HepG2 (cell line): ENCODE results near the gene RPTOR. TPM values are rescaled to one million over a fixed set of nuclear protein-coding genes. Genes with fewer than 3 reads are reported as not detected.

Experiments
- ATAC-seq: fragments of 200-7000 bp; cut with Tn5 transposase; 3 replicates; pipeline ENCODE4 v1.9.1; 2020; ENCODE audit warnings: mild to moderate bottlenecking, moderate library complexity
- BruUV-seq: library from RNA; stranded (reverse); fragments of 400-500 nt; replicated peaks from 2 replicates; lab custom pipeline; 2021; lab: Mats Ljungman, UMichigan
- CTCF ChIA-PET: fragments of 300-600 bp; formaldehyde crosslinking; extraction: SDS; loops from one replicate; lab custom pipeline; 2021; ENCODE audit warnings: low total read pairs, inconsistent platforms, low intra/inter-chr PET ratio; lab: Yijun Ruan, JAX
- POLR2A ChIA-PET: fragments of 350-600 bp; sonication (Branson Sonifier 250); formaldehyde crosslinking; loops from one replicate; lab custom pipeline; 2020; ENCODE audit warnings: antibody characterized with exemption, inconsistent platforms; lab: Yijun Ruan, JAX
- DNase-seq: peaks from one replicate; pipeline ENCODE4 v3.0.0-alpha.2; 2015; ENCODE audit warnings: low spot score
- FAIRE-seq: peaks from 3 replicates; lab custom pipeline; 2011; peaks lifted over from hg19 to GRCh38; lab: Jason Lieb, UNC
- H2AFZ ChIP-seq: one replicate; pipeline ENCODE4 v1.6.1; 2011; ENCODE audit warnings: low read length, inconsistent platforms
- H3K27ac ChIP-seq: fragments of 300-600 bp; 3 replicates; pipeline ENCODE4 v1.8.0; 2011; ENCODE audit warnings: mixed run types, mild to moderate bottlenecking, mixed read lengths, low read length, inconsistent platforms; ENCODE audit not compliant: insufficient read depth; ENCODE audit errors: extremely low read length
- H3K27me3 ChIP-seq, 2 experiments: fragments of 200-600 bp in 1 of 2; 2 replicates in 1 of 2; 3 replicates in 1 of 2; pipeline versions ENCODE4 v1.6.0 to v1.8.0; 2011; ENCODE audit warnings: low read length in 2 of 2, mild to moderate bottlenecking in 2 of 2, moderate library complexity in 2 of 2, inconsistent platforms in 1 of 2; ENCODE audit not compliant: insufficient read depth in 2 of 2, control insufficient read depth in 1 of 2
- H3K36me3 ChIP-seq, 2 experiments: fragments of 200-600 bp in 1 of 2; replicated peaks in 1 of 2; 2 replicates in 1 of 2; 3 replicates in 1 of 2; pipeline versions ENCODE4 v1.5.1 to v1.8.0; 2011; ENCODE audit warnings: low read length in 2 of 2, inconsistent platforms in 1 of 2; ENCODE audit not compliant: insufficient read depth in 2 of 2, control insufficient read depth in 1 of 2
- H3K4me1 ChIP-seq: 2 replicates; pipeline ENCODE4 v1.5.1; 2012; ENCODE audit warnings: low read length, inconsistent platforms; ENCODE audit not compliant: insufficient read depth
- H3K4me2 ChIP-seq: 2 replicates; pipeline ENCODE4 v1.6.0; 2011; ENCODE audit warnings: low read depth, low read length, inconsistent platforms
- H3K4me3 ChIP-seq, 3 experiments: fragments of 200-600 bp in 1 of 3; sonication (generic), shearing (Covaris generic) in 1 of 3; replicated peaks in 1 of 3; 2 replicates each; pipeline ENCODE4 v1.5.1; 2011 to 2016; ENCODE audit warnings: low read length in 3 of 3, inconsistent platforms in 2 of 3, low read depth in 2 of 3, mild to moderate bottlenecking in 2 of 3, control low read depth in 1 of 3, mixed read lengths in 1 of 3; ENCODE audit not compliant: insufficient read depth in 1 of 3
- H3K79me2 ChIP-seq: one replicate; pipeline ENCODE4 v1.6.1; 2011; ENCODE audit warnings: low read length, inconsistent platforms; ENCODE audit not compliant: insufficient read depth
- H3K9ac ChIP-seq: 2 replicates; pipeline ENCODE4 v1.6.0; 2011; ENCODE audit warnings: mild to moderate bottlenecking, low read depth, low read length, inconsistent platforms; ENCODE audit not compliant: insufficient read depth
- H3K9me3 ChIP-seq: 2 replicates; pipeline ENCODE4 v1.5.1; 2012; ENCODE audit warnings: mild to moderate bottlenecking, low read length
- H4K20me1 ChIP-seq: 2 replicates; pipeline ENCODE4 v1.6.0; 2011; ENCODE audit warnings: inconsistent platforms, mild to moderate bottlenecking, low read length, moderate library complexity; ENCODE audit not compliant: insufficient read depth
- AGO2 ChIP-seq: fragments of 200-400 bp; formaldehyde crosslinking; optimal IDR thresholded peaks from 2 replicates; pipeline ENCODE3; 2017; ENCODE audit warnings: mild to moderate bottlenecking, low read depth, low read length, moderate library complexity
- CAMTA2 ChIP-seq: sonication (generic); formaldehyde crosslinking; IDR thresholded peaks from 2 replicates; pipeline ENCODE4 v1.4.0; 2020; ENCODE audit warnings: mild to moderate bottlenecking, missing genetic modification reagents, borderline replicate concordance
- CBX5 ChIP-seq: sonication (generic); formaldehyde crosslinking; IDR thresholded peaks from 2 replicates; pipeline ENCODE4 v1.4.0; 2020; ENCODE audit warnings: missing genetic modification reagents, borderline replicate concordance
- ETV6 ChIP-seq: sonication (generic); formaldehyde crosslinking; conservative IDR thresholded peaks from 2 replicates; pipeline ENCODE4 v1.4.0; 2020; ENCODE audit warnings: missing genetic modification reagents
- MAFK ChIP-seq, 2 experiments: IDR thresholded peaks in 1 of 2; conservative IDR thresholded peaks in 1 of 2; 2 replicates each; pipeline ENCODE4 v1.6.1; 2011; ENCODE audit warnings: improper control_type of control experiment in 2 of 2, low read length in 2 of 2
- ONECUT2 ChIP-seq: sonication (generic); formaldehyde crosslinking; IDR thresholded peaks from 2 replicates; pipeline ENCODE4 v1.4.0; 2020; ENCODE audit warnings: missing genetic modification reagents
- WGBS: methylation state at CpG from one replicate; pipeline ENCODE4 v1.1.6; 2017; ENCODE audit warnings: low lambda C conversion rate; 5-methylcytosine and 5-hydroxymethylcytosine counted together
- in situ Hi-C: cut with HindIII; loops from 2 replicates; pipeline ENCODE4 v1.10.0; 2017; ENCODE audit warnings: low pct_unique_long_range_greater_than_20kb; ENCODE audit not compliant: extremely low pct_ligation_motif_present
- intact Hi-C: fragments of 100-400 bp; cut with micrococcal nuclease; formaldehyde crosslinking; loops from one replicate; pipeline ENCODE4 v1.10.0; 2022; ENCODE audit not compliant: unreplicated experiment
- polyA plus RNA-seq, 8 experiments: library from polyadenylated mRNA; depleted of rRNA in 3 of 8; stranded (reverse) in 7 of 8; unstranded in 1 of 8; fragments of >200 nt; fragmentation: Illumina TruSeq in 4 of 8; extraction: Trizol in 4 of 8; gene quantifications; 2 replicates each; pipeline versions ENCODE4 v1.2.1 to v1.2.3, GENCODE V29; 2011 to 2016; ENCODE audit warnings: low read depth in 4 of 8, missing spikeins in 1 of 8, mixed read lengths in 1 of 8; ENCODE audit not compliant: insufficient read depth in 1 of 8
- total RNA-seq, 5 experiments: library from RNA; depleted of rRNA; stranded (reverse); fragments of >200 nt; fragmentation: Illumina TruSeq; extraction: Trizol; gene quantifications; 2 replicates each; pipeline ENCODE4 v1.2.3, GENCODE V29; 2016; ENCODE audit warnings: low read depth in 1 of 5
- TF ChIP-seq, protein P1 (sequence below): sonication (generic); formaldehyde crosslinking; IDR thresholded peaks from 2 replicates; pipeline ENCODE4 v1.8.1; 2022; ENCODE audit warnings: mild to moderate bottlenecking, missing genetic modification reagents
- TF ChIP-seq, protein P2 (sequence below): IDR thresholded peaks from 2 replicates; pipeline ENCODE4 v1.6.1; 2018; ENCODE audit warnings: missing genetic modification reagents
- TF ChIP-seq, protein P3 (sequence below): sonication (generic); IDR thresholded peaks from 2 replicates; pipeline ENCODE4 v1.6.1; 2016; ENCODE audit warnings: low read depth, borderline replicate concordance
- TF ChIP-seq, protein P4 (sequence below): sonication (generic); formaldehyde crosslinking; IDR thresholded peaks from 2 replicates; pipeline ENCODE4 v1.9.0; 2022; ENCODE audit warnings: missing genetic modification reagents, mild to moderate bottlenecking, borderline replicate concordance

The RPTOR gene
- total and polyA plus RNA-seq, 2 of the 13 experiments (the other 11 are each of a cell fraction or from before 2014, with no cell fraction given): 6.6 to 25.3 TPM

DNA sequence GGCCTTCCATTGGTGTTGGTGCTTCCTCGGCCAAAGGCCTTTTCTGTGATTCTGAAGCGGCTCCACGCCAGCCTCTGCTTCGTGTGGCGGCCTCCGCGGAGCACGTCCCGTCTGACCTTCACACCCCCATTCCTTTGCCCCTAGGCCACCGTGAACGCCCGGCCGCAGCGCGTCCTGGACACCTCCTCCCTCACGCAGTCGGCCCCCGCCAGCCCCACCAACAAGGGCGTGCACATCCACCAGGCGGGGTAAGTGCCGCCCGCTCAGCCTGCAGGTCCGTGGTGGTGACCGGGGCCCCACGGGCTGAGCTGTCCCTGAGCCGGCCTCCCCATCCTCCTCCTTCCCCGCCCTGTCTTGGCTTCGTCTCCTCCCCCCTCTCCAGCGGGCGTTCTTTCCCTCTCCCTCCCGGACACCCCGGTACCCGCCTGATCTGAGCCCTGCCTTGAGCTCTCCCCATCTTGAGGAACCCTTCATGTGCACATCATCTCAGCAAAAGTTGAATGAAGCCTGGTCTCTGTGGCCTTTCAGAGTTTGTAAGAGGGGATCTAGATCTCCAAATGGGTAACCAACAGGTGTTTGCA is 378.0 kb downstream of the RPTOR start:
- H3K9me3 ChIP-seq: no peaks in the 10 kb centered on the region
- H3K27ac ChIP-seq: no peak overlapping the region
- CTCF ChIA-PET: no interaction called here
- 93% methylated on average over 33 of the region's 33 CpGs for WGBS
- POLR2A ChIA-PET: no interaction called here
- FAIRE-seq (no peak), DNase-seq (no peak), ATAC-seq (no peak)
- H2AFZ ChIP-seq: no peak overlapping the region
- peaks cover 10% of the 10 kb centered on the region for H3K4me1 ChIP-seq
- no peak overlapping the region for H3K4me2 ChIP-seq
- H4K20me1 ChIP-seq: peaks cover under 1% of the 10 kb centered on the region; the same call in 1 of the 2 replicates
- no peak overlapping the region for H3K4me3 ChIP-seq
- no peak overlapping the region for H3K9ac ChIP-seq
- in situ Hi-C loops: no loop called here
- H3K27me3 ChIP-seq: no peaks in the 10 kb centered on the region
- peaks cover 34 to 55% of the 10 kb centered on the region in 2 experiments; a peak in 4 of 5 replicates for H3K36me3 ChIP-seq
- intact Hi-C loops: no loop called here
- H3K79me2 ChIP-seq: no peaks in the 10 kb centered on the region
- peak; percentile 8 for TF ChIP-seq AGO2
- TF ChIP-seq, protein P1, sequence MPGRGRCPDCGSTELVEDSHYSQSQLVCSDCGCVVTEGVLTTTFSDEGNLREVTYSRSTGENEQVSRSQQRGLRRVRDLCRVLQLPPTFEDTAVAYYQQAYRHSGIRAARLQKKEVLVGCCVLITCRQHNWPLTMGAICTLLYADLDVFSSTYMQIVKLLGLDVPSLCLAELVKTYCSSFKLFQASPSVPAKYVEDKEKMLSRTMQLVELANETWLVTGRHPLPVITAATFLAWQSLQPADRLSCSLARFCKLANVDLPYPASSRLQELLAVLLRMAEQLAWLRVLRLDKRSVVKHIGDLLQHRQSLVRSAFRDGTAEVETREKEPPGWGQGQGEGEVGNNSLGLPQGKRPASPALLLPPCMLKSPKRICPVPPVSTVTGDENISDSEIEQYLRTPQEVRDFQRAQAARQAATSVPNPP (CRISPR knock-in tag): no peak
- TF ChIP-seq, all 625 proteins: peak for 1
- no TSS peak for BruUV-seq

DNA sequence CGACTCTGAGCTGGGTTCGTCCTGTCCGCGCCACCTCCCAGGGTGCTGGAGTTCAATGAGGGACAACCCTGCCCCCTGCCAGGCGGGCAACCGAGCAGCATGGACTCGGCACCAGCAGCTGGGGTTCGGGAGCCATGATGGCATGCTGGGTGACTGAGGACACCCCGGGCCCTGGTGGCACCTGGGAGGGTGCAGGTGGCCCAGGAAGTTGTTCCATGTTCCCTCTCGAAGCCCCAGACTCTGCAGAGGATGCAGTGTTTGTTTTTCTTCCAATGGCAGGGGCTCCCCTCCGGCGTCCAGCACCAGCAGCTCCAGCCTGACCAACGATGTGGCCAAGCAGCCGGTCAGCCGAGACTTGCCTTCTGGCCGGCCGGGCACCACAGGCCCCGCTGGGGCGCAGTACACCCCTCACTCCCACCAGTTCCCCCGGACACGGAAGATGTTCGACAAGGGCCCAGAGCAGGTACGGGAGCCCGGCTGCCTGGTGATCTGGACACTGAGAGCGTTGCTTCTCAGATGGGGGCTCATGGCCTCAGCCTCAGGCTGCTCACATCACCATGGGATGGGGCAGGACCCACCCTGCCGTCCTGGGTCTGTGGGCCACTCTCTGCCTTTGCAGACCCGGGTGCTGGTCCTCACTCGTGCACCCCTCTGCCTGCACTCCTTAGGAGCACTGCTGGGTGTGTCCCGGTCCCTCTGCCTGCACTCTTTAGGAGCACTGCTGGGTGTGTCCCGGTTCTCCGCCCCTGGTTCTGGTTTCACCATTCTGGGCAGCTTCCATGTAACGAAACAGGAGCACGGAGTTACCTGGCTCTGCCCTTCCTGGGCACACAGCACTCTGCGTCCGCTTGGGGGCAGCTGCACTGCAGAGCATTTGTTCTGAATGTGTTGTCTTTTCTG is 378.8 kb downstream of the RPTOR start:
- H3K4me3 ChIP-seq: no peak overlapping the region
- DNase-seq: no peak
- CTCF ChIA-PET: no interaction called here
- peaks cover 10% of the 10 kb centered on the region for H3K4me1 ChIP-seq
- no peaks in the 10 kb centered on the region; the same call in 1 of the 2 replicates for H4K20me1 ChIP-seq
- intact Hi-C loops (no loop called here), in situ Hi-C loops (no loop called here)
- no peak overlapping the region for H3K27ac ChIP-seq
- no peak overlapping the region for H3K9ac ChIP-seq
- no peak for ATAC-seq
- peaks cover 31 to 55% of the 10 kb centered on the region in 2 experiments; a peak in 4 of 5 replicates for H3K36me3 ChIP-seq
- no peaks in the 10 kb centered on the region for H3K9me3 ChIP-seq
- POLR2A ChIA-PET: no interaction called here
- H3K79me2 ChIP-seq: no peaks in the 10 kb centered on the region
- H2AFZ ChIP-seq: no peak overlapping the region
- no peak for FAIRE-seq
- no TSS peak for BruUV-seq
- H3K4me2 ChIP-seq: no peak overlapping the region
- WGBS: 96% methylated on average over 31 of the region's 35 CpGs
- H3K27me3 ChIP-seq: no peaks in the 10 kb centered on the region
- TF ChIP-seq CAMTA2 (CRISPR knock-in tag) (no peak), CBX5 (no peak), ETV6 (CRISPR knock-in tag) (no peak), MAFK (conservative IDR thresholded peaks at IDR 0.05 in 1 of 2, IDR thresholded peaks at IDR 0.05 in 1 of 2; ENCODE audit: low read length in 2 of 2) (no peak), ONECUT2 (CRISPR knock-in tag) (no peak)
- TF ChIP-seq, protein P2, sequence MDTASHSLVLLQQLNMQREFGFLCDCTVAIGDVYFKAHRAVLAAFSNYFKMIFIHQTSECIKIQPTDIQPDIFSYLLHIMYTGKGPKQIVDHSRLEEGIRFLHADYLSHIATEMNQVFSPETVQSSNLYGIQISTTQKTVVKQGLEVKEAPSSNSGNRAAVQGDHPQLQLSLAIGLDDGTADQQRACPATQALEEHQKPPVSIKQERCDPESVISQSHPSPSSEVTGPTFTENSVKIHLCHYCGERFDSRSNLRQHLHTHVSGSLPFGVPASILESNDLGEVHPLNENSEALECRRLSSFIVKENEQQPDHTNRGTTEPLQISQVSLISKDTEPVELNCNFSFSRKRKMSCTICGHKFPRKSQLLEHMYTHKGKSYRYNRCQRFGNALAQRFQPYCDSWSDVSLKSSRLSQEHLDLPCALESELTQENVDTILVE (CRISPR knock-in tag): no peak
- TF ChIP-seq, protein P3, sequence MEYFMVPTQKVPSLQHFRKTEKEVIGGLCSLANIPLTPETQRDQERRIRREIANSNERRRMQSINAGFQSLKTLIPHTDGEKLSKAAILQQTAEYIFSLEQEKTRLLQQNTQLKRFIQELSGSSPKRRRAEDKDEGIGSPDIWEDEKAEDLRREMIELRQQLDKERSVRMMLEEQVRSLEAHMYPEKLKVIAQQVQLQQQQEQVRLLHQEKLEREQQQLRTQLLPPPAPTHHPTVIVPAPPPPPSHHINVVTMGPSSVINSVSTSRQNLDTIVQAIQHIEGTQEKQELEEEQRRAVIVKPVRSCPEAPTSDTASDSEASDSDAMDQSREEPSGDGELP: no peak
- TF ChIP-seq, protein P4, sequence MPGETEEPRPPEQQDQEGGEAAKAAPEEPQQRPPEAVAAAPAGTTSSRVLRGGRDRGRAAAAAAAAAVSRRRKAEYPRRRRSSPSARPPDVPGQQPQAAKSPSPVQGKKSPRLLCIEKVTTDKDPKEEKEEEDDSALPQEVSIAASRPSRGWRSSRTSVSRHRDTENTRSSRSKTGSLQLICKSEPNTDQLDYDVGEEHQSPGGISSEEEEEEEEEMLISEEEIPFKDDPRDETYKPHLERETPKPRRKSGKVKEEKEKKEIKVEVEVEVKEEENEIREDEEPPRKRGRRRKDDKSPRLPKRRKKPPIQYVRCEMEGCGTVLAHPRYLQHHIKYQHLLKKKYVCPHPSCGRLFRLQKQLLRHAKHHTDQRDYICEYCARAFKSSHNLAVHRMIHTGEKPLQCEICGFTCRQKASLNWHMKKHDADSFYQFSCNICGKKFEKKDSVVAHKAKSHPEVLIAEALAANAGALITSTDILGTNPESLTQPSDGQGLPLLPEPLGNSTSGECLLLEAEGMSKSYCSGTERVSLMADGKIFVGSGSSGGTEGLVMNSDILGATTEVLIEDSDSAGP (CRISPR knock-in tag): 0 out of 2 replicates have a peak, but pooled peaks have one; percentile 15
